SK-N-SH (cell line): ENCODE data around the gene NUDT1. TPM values are rescaled to one million over a fixed set of nuclear protein-coding genes. Genes with fewer than 3 reads are reported as not detected.

ENCODE experiments used
- CTCF ChIA-PET: fragments of 300-600, 350-600 bp; formaldehyde crosslinking; extraction: SDS; loops from one replicate; lab custom pipeline; 2021; lab: Yijun Ruan, JAX
- POLR2A ChIA-PET: fragments of 350-600 bp; sonication (Branson Sonifier 250); formaldehyde crosslinking; extraction: SDS; loops from one replicate; lab custom pipeline; 2020; ENCODE audit warnings: antibody characterized with exemption, inconsistent platforms; lab: Yijun Ruan, JAX
- DNase-seq: peaks from one replicate; pipeline ENCODE4 v3.0.0; 2012
- H2AFZ ChIP-seq: fragments of 200-600 bp; sonication (generic); 2 replicates; pipeline ENCODE4 v1.8.1; 2016; ENCODE audit warnings: antibody characterized with exemption, mild to moderate bottlenecking, low read depth
- H3F3A ChIP-seq: fragments of 200-600 bp; sonication (generic); replicated peaks from 2 replicates; pipeline ENCODE3; 2016; ENCODE audit warnings: antibody characterized with exemption, mild to moderate bottlenecking; ENCODE audit not compliant: insufficient read depth
- H3K27ac ChIP-seq, 2 experiments: fragments of 200-500 bp in 1 of 2; fragments of 200-600 bp in 1 of 2; sonication (Bioruptor generic) in 1 of 2; sonication (generic), shearing (Covaris generic) in 1 of 2; 2 replicates each; pipeline versions ENCODE4 v1.5.1 to v1.6.1; 2014 to 2016; ENCODE audit warnings: low read depth in 2 of 2, inconsistent platforms in 1 of 2, low read length in 1 of 2, mild to moderate bottlenecking in 1 of 2, mixed read lengths in 1 of 2
- H3K27me3 ChIP-seq: fragments of 200-600 bp; sonication (generic), shearing (Covaris generic); 2 replicates; pipeline ENCODE4 v1.6.1; 2016; ENCODE audit warnings: mixed run types; ENCODE audit not compliant: insufficient read depth
- H3K36me3 ChIP-seq, 2 experiments: fragments of 200-500 bp in 1 of 2; fragments of 200-600 bp in 1 of 2; sonication (Bioruptor generic) in 1 of 2; sonication (generic) in 1 of 2; replicated peaks in 1 of 2; 2 replicates each; pipeline versions ENCODE3 to v1.5.1; 2014 to 2016; ENCODE audit warnings: low read length in 1 of 2, mild to moderate bottlenecking in 1 of 2; ENCODE audit not compliant: insufficient read depth in 2 of 2, control insufficient read depth in 1 of 2
- H3K4me1 ChIP-seq, 2 experiments: fragments of 200-500 bp in 1 of 2; fragments of 200-600 bp in 1 of 2; sonication (Bioruptor generic) in 1 of 2; sonication (generic), shearing (Covaris generic) in 1 of 2; 2 replicates each; pipeline versions ENCODE4 v1.5.1 to v1.6.1; 2014 to 2016; ENCODE audit warnings: low read depth in 1 of 2, low read length in 1 of 2, mixed run types in 1 of 2; ENCODE audit not compliant: insufficient read depth in 2 of 2, control insufficient read depth in 1 of 2
- H3K4me2 ChIP-seq: fragments of 200-600 bp; sonication (generic), shearing (Covaris generic); 2 replicates; pipeline ENCODE4 v1.6.1; 2017; ENCODE audit warnings: mixed run types
- H3K4me3 ChIP-seq, 2 experiments: fragments of 200-500 bp in 1 of 2; fragments of 200-600 bp in 1 of 2; sonication (Bioruptor generic) in 1 of 2; sonication (generic), shearing (Covaris generic) in 1 of 2; 2 replicates each; pipeline versions ENCODE4 v1.5.1 to v1.8.1; 2014 to 2016; ENCODE audit warnings: low read depth in 2 of 2, inconsistent platforms in 1 of 2, low read length in 1 of 2, mild to moderate bottlenecking in 1 of 2, mixed read lengths in 1 of 2, moderate library complexity in 1 of 2
- H3K79me2 ChIP-seq: fragments of 200-600 bp; sonication (generic); 2 replicates; pipeline ENCODE4 v1.8.1; 2017; ENCODE audit warnings: mild to moderate bottlenecking; ENCODE audit not compliant: insufficient read depth
- H3K9ac ChIP-seq: fragments of 200-600 bp; sonication (generic); 2 replicates; pipeline ENCODE4 v1.6.1; 2017; ENCODE audit warnings: mixed run types
- H3K9me2 ChIP-seq: fragments of 200-600 bp; sonication (generic); 2 replicates; pipeline ENCODE4 v1.6.1; 2017; ENCODE audit warnings: mixed run types
- H3K9me3 ChIP-seq: fragments of 200-600 bp; sonication (generic); 2 replicates; pipeline ENCODE4 v1.6.1; 2017; ENCODE audit warnings: mixed run types, mild to moderate bottlenecking, moderate library complexity
- H4K20me1 ChIP-seq: fragments of 200-600 bp; sonication (generic); 2 replicates; pipeline ENCODE4 v1.6.1; 2017; ENCODE audit warnings: mild to moderate bottlenecking, mixed run types; ENCODE audit not compliant: insufficient read depth
- EP300 ChIP-seq, 2 experiments: IDR thresholded peaks; 2 replicates each; pipeline versions ENCODE4 v1.4.0 to v1.6.1; 2012; ENCODE audit warnings: borderline replicate concordance in 1 of 2, low read depth in 1 of 2, low read length in 1 of 2
- FOXJ3 ChIP-seq: sonication (generic); formaldehyde crosslinking; IDR thresholded peaks from 2 replicates; pipeline ENCODE4 v1.5.1; 2020; ENCODE audit warnings: mild to moderate bottlenecking, missing genetic modification reagents
- GABPA ChIP-seq: IDR thresholded peaks from 2 replicates; pipeline ENCODE4 v1.4.0; 2012; ENCODE audit warnings: low read depth, mild to moderate bottlenecking
- GATA2 ChIP-seq: sonication (generic); formaldehyde crosslinking; IDR thresholded peaks from 2 replicates; pipeline ENCODE4 v1.5.0; 2020; ENCODE audit warnings: mild to moderate bottlenecking, missing genetic modification reagents
- MEF2A ChIP-seq: IDR thresholded peaks from 2 replicates; pipeline ENCODE4 v1.4.0; 2012; ENCODE audit warnings: low read depth, borderline replicate concordance
- MXI1 ChIP-seq: IDR thresholded peaks from 2 replicates; pipeline ENCODE4 v1.6.1; 2012; ENCODE audit warnings: mild to moderate bottlenecking, low read depth, low read length, improper control_type of control experiment
- RAD21 ChIP-seq: IDR thresholded peaks from 2 replicates; pipeline ENCODE4 v1.6.1; 2012; ENCODE audit warnings: mild to moderate bottlenecking, low read length
- RXRA ChIP-seq: IDR thresholded peaks from 2 replicates; pipeline ENCODE4 v1.4.0; 2012; ENCODE audit warnings: low read depth, mild to moderate bottlenecking, borderline replicate concordance
- TCF12 ChIP-seq: IDR thresholded peaks from 2 replicates; pipeline ENCODE4 v1.4.0; 2012
- WGBS: methylation state at CpG from one replicate; pipeline ENCODE4 v1.1.6; 2017; ENCODE audit warnings: low lambda C conversion rate; 5-methylcytosine and 5-hydroxymethylcytosine counted together
- polyA plus RNA-seq, 3 experiments: library from polyadenylated mRNA; depleted of rRNA; stranded (reverse); fragments of >200 nt; gene quantifications; 2 replicates each; pipeline ENCODE4 v1.2.3, GENCODE V29; 2012
- TF ChIP-seq, protein P1 (sequence below): IDR thresholded peaks from 2 replicates; pipeline ENCODE4 v1.4.0; 2012; ENCODE audit warnings: low read depth, borderline replicate concordance
- TF ChIP-seq, protein P2 (sequence below): IDR thresholded peaks from 2 replicates; pipeline ENCODE4; 2012
- TF ChIP-seq, protein P3 (sequence below): fragments of 150-350 bp; IDR thresholded peaks from 2 replicates; pipeline ENCODE4 v1.6.1; 2016; ENCODE audit warnings: mild to moderate bottlenecking, low read depth, low read length
- TF ChIP-seq, protein P4 (sequence below): fragments of 150-350 bp; IDR thresholded peaks from 2 replicates; pipeline ENCODE4 v1.6.1; 2017; ENCODE audit warnings: antibody characterized with exemption, low read length, low read depth, borderline replicate concordance
- TF ChIP-seq, protein P5 (sequence below): IDR thresholded peaks from 2 replicates; pipeline ENCODE4 v1.4.0; 2012; ENCODE audit warnings: low read depth, borderline replicate concordance

The NUDT1 gene
- polyA plus RNA-seq, 1 of the 3 experiments (the other 2 are of a cell fraction) = 98.1 TPM

DNA sequence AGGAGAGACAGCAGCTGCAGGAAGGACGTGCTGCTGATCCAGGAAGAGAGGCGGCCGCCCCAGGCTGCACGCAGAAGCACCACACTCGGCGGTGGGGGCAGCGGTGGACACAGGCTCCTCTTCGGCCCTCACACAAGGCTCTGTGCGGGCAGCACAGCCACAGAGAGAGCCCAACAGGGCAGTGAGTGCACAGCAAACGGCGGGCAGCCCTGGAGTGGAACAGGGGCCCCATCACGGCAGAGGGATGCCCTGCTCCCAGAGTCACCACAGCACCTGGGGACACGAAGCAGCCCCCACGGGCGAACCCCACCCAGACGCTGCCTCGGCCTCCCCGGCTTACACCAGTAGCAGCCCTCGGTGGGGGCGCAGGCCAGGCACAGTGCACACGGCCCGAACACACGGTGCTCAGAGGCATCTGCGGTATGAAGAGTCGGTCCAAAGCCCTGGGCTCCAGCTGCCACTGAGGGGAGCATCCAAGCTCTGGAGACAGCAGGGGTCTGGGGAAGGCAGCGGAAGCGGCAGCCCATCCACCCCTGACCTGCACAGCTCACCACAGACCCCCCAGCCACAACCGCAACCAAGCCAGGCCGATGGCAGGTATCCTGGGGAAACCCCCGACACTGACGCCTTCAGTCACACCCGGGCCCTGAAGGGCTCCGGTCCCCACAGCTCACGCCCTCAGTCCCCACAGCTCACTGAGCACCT, 16.8 kb downstream of the NUDT1 start:
- Histone ChIP-seq H3K9ac (no peak overlapping the region), H2AFZ (no peak overlapping the region), H3K36me3 (peaks cover 0 to 16% of the 10 kb centered on the region in 2 experiments), H3K9me3 (no peaks in the 10 kb centered on the region), H4K20me1 (no peaks in the 10 kb centered on the region), H3K9me2 (no peaks in the 10 kb centered on the region), H3K79me2 (no peaks in the 10 kb centered on the region), H3K27me3 (no peaks in the 10 kb centered on the region), H3K4me2 (no peak overlapping the region)
- WGBS = 93% methylated on average over 20 of the region's 34 CpGs
- peak; percentile 33 for DNase-seq
- CTCF ChIA-PET = interaction anchor here (1.7 to 4.0 kb wide), 2 partner anchors 11 to 89 kb away, joined by 7 to 19 read pairs; no protein-coding TSS in a partner anchor
- TF ChIP-seq, protein P1, sequence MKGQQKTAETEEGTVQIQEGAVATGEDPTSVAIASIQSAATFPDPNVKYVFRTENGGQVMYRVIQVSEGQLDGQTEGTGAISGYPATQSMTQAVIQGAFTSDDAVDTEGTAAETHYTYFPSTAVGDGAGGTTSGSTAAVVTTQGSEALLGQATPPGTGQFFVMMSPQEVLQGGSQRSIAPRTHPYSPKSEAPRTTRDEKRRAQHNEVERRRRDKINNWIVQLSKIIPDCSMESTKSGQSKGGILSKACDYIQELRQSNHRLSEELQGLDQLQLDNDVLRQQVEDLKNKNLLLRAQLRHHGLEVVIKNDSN = no peak
- TF ChIP-seq MEF2A (no peak), MXI1 (no peak), EP300 (IDR thresholded peaks at IDR 0.05; ENCODE audit: borderline replicate concordance in 1 of 2, low read depth in 1 of 2, low read length in 1 of 2) (no peak), GATA2 (CRISPR knock-in tag) (no peak), FOXJ3 (no peak), RAD21 (no peak), RXRA (no peak), GABPA (no peak), TCF12 (no peak)
- TF ChIP-seq, protein P2, sequence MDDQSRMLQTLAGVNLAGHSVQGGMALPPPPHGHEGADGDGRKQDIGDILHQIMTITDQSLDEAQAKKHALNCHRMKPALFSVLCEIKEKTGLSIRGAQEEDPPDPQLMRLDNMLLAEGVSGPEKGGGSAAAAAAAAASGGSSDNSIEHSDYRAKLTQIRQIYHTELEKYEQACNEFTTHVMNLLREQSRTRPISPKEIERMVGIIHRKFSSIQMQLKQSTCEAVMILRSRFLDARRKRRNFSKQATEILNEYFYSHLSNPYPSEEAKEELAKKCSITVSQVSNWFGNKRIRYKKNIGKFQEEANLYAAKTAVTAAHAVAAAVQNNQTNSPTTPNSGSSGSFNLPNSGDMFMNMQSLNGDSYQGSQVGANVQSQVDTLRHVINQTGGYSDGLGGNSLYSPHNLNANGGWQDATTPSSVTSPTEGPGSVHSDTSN = no peak
- TF ChIP-seq, protein P3, sequence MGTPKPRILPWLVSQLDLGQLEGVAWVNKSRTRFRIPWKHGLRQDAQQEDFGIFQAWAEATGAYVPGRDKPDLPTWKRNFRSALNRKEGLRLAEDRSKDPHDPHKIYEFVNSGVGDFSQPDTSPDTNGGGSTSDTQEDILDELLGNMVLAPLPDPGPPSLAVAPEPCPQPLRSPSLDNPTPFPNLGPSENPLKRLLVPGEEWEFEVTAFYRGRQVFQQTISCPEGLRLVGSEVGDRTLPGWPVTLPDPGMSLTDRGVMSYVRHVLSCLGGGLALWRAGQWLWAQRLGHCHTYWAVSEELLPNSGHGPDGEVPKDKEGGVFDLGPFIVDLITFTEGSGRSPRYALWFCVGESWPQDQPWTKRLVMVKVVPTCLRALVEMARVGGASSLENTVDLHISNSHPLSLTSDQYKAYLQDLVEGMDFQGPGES = no peak
- TF ChIP-seq, protein P4, sequence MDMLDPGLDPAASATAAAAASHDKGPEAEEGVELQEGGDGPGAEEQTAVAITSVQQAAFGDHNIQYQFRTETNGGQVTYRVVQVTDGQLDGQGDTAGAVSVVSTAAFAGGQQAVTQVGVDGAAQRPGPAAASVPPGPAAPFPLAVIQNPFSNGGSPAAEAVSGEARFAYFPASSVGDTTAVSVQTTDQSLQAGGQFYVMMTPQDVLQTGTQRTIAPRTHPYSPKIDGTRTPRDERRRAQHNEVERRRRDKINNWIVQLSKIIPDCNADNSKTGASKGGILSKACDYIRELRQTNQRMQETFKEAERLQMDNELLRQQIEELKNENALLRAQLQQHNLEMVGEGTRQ = no peak
- TF ChIP-seq, protein P5, sequence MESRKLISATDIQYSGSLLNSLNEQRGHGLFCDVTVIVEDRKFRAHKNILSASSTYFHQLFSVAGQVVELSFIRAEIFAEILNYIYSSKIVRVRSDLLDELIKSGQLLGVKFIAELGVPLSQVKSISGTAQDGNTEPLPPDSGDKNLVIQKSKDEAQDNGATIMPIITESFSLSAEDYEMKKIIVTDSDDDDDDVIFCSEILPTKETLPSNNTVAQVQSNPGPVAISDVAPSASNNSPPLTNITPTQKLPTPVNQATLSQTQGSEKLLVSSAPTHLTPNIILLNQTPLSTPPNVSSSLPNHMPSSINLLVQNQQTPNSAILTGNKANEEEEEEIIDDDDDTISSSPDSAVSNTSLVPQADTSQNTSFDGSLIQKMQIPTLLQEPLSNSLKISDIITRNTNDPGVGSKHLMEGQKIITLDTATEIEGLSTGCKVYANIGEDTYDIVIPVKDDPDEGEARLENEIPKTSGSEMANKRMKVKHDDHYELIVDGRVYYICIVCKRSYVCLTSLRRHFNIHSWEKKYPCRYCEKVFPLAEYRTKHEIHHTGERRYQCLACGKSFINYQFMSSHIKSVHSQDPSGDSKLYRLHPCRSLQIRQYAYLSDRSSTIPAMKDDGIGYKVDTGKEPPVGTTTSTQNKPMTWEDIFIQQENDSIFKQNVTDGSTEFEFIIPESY = no peak
- TF ChIP-seq, all 33 proteins: peak for 0
- H3K4me1 ChIP-seq = peaks cover 0 to 8% of the 10 kb centered on the region in 2 experiments; a peak in 1 of 4 replicates
- no peak overlapping the region for H3K4me3 ChIP-seq
- no peaks in the 10 kb centered on the region for H3F3A ChIP-seq
- POLR2A ChIA-PET = interaction anchor here (0.6 kb wide), 1 partner anchor 18 kb away, joined by 3 read pairs; no protein-coding TSS in a partner anchor
- H3K27ac ChIP-seq = no peak overlapping the region
